K562 (cell line): Measurements from ENCODE around the gene ZFPM1. TPM values are rescaled to one million over a fixed set of nuclear protein-coding genes. Genes with fewer than 3 reads are reported as not detected.

Source experiments
- CBFA2T2 ChIP-seq: fragments of 450-650 bp; conservative IDR thresholded peaks from 2 replicates; pipeline ENCODE4 v1.6.1; 2017; ENCODE audit warnings: mild to moderate bottlenecking
- ELF4 ChIP-seq: fragments of 450-650 bp; formaldehyde crosslinking; IDR thresholded peaks from 2 replicates; pipeline ENCODE4 v1.4.0; 2022; ENCODE audit warnings: missing genetic modification characterization
- GTF2F1 ChIP-seq: IDR thresholded peaks from 2 replicates; pipeline ENCODE4 v1.6.1; 2011; ENCODE audit warnings: low read depth, low read length, improper control_type of control experiment
- HNRNPL ChIP-seq: fragments of 200-400 bp; formaldehyde crosslinking; IDR thresholded peaks from 2 replicates; pipeline ENCODE4 v1.6.1; 2017; ENCODE audit warnings: low read depth, mild to moderate bottlenecking, low read length
- MCM3 ChIP-seq: fragments of 450-650 bp; IDR thresholded peaks from 2 replicates; pipeline ENCODE4 v1.6.1; 2016
- NFXL1 ChIP-seq: fragments of 450-650 bp; formaldehyde crosslinking; IDR thresholded peaks from 2 replicates; pipeline ENCODE4 v1.4.0; 2021; ENCODE audit warnings: mild to moderate bottlenecking
- SMARCA5 ChIP-seq: fragments of 450-650 bp; IDR thresholded peaks from 2 replicates; pipeline ENCODE4 v1.6.1; 2016
- SPI1 ChIP-seq: IDR thresholded peaks from 2 replicates; pipeline ENCODE4 v1.6.1; 2011; ENCODE audit warnings: low read depth, low read length, control low read depth, borderline replicate concordance
- SUPT5H ChIP-seq: fragments of 450-650 bp; IDR thresholded peaks from 2 replicates; pipeline ENCODE4 v1.6.1; 2016
- ZNF212 ChIP-seq: fragments of 450-650 bp; formaldehyde crosslinking; IDR thresholded peaks from 2 replicates; pipeline ENCODE4 v1.4.0; 2020; ENCODE audit warnings: mild to moderate bottlenecking
- ZNF699 ChIP-seq: fragments of 250-450 bp; sonication (Bioruptor Pico); IDR thresholded peaks from 2 replicates; pipeline ENCODE4 v1.8.0; 2021; ENCODE audit warnings: mild to moderate bottlenecking, moderate library complexity; ENCODE audit not compliant: insufficient replicate concordance
- polyA plus RNA-seq, 8 experiments: library from polyadenylated mRNA; depleted of rRNA in 4 of 8; stranded (reverse) in 5 of 8; unstranded in 3 of 8; fragments of >200 nt; fragmentation: Nextera tagmentation in 2 of 8; fragmentation: Illumina TruSeq in 1 of 8; extraction: Ambion mirVana in 2 of 8; extraction: Trizol in 1 of 8; gene quantifications; 2 replicates each; pipeline versions ENCODE4 v1.2.1 to v1.2.3, GENCODE V29; 2011 to 2014; ENCODE audit warnings: inconsistent platforms in 1 of 8, missing spikeins in 1 of 8
- total RNA-seq, 7 experiments: library from RNA; depleted of rRNA in 6 of 7; stranded (reverse); fragments of >200 nt in 6 of 7; fragmentation: Illumina TruSeq in 2 of 7; extraction: Trizol in 2 of 7; gene quantifications; 2 replicates each; pipeline versions ENCODE4 v1.2.1 to v1.2.3, GENCODE V29; 2011 to 2021; ENCODE audit warnings: low replicate concordance in 1 of 7
- TF ChIP-seq, protein P1 (sequence below): fragments of 450-650 bp; IDR thresholded peaks from 2 replicates; pipeline ENCODE4 v1.6.1; 2016; ENCODE audit warnings: missing biosample characterization, missing genetic modification characterization
- TF ChIP-seq, protein P2 (sequence below): sonication (generic); formaldehyde crosslinking; IDR thresholded peaks from 2 replicates; pipeline ENCODE4 v1.8.1; 2023; ENCODE audit warnings: mild to moderate bottlenecking, missing genetic modification reagents
- TF ChIP-seq, protein P3 (sequence below), 2 experiments: IDR thresholded peaks; 2 replicates each; pipeline ENCODE4 v1.6.1; 2011; ENCODE audit warnings: borderline replicate concordance in 1 of 2, control low read depth in 1 of 2, low read depth in 1 of 2, low read length in 1 of 2, mild to moderate bottlenecking in 1 of 2, mixed read lengths in 1 of 2, moderate library complexity in 1 of 2; ENCODE audit not compliant: insufficient read depth in 1 of 2, insufficient read length in 1 of 2, poor library complexity in 1 of 2, severe bottlenecking in 1 of 2; ENCODE audit errors: extremely low read depth in 1 of 2
- TF ChIP-seq, protein P4 (sequence below): sonication (generic); formaldehyde crosslinking; IDR thresholded peaks from 2 replicates; pipeline ENCODE4 v1.9.0; 2022; ENCODE audit warnings: mild to moderate bottlenecking, missing genetic modification reagents
- TF ChIP-seq, protein P5 (sequence below): fragments of 450-650 bp; IDR thresholded peaks from 2 replicates; pipeline ENCODE4 v1.6.1; 2018; ENCODE audit not compliant: partially characterized antibody

Gene ZFPM1
- total and polyA plus RNA-seq, 9 of the 15 experiments (the other 6 are each of a cell fraction or from before 2014, with no cell fraction given) = 0.03 to 35.9 (median 1.4) TPM

DNA sequence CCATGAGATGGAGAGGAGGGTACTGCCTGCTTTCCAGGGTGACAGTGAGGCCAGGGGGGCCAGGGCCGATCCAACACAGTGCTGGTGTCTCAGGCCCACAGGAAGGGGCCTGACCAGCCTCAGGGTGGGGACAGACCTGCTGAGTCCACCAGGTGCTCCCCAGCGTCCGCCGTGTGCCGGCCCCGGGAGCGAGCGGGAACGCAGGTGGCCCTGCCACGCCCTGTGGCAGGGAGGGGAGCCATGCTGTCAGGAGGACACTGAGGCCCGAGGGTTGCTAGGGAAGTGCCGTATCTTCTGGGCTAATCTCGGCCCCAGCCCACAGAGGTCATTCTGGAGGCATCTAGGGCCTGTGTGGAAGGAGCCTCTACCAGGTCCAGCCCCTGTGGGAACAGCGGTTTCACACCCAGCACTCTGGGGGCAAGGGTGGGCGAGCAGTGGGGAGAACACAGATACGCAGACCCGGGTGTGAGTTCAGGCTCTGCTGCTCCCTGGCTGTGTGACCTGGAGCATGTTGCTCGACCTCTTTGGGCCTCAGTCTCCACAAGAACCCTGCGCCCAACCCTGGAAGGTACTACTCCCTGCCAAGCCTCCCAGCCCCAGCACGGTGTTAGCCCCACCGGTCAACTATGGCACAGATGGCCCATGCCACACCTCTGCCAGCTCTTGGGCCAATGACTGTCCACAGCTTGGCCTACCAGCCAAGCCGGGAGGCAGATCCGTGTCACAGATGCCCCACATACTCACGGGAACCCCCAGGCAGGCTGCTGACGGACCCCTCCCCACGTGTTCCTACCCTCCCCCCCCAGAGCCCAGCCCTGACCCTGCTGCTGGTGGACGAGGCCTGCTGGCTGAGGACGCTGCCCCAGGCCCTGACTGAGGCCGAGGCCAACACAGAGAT lies 73.2 kb downstream of the ZFPM1 start (continued):
- TF ChIP-seq, protein P1, sequence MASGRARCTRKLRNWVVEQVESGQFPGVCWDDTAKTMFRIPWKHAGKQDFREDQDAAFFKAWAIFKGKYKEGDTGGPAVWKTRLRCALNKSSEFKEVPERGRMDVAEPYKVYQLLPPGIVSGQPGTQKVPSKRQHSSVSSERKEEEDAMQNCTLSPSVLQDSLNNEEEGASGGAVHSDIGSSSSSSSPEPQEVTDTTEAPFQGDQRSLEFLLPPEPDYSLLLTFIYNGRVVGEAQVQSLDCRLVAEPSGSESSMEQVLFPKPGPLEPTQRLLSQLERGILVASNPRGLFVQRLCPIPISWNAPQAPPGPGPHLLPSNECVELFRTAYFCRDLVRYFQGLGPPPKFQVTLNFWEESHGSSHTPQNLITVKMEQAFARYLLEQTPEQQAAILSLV (tag) = no peak
- TF ChIP-seq SUPT5H (no peak), SMARCA5 (no peak), SPI1 (peak; percentile 99), CBFA2T2 (no peak), ZNF699 (CRISPR knock-in tag) (no peak), GTF2F1 (no peak), NFXL1 (CRISPR knock-in tag) (no peak), MCM3 (no peak), HNRNPL (no peak; the same call in 1 of the 2 replicates), ZNF212 (CRISPR knock-in tag) (no peak), ELF4 (CRISPR knock-in tag) (0 out of 2 replicates have a peak, but pooled peaks have one; percentile 4)
- TF ChIP-seq, protein P2, sequence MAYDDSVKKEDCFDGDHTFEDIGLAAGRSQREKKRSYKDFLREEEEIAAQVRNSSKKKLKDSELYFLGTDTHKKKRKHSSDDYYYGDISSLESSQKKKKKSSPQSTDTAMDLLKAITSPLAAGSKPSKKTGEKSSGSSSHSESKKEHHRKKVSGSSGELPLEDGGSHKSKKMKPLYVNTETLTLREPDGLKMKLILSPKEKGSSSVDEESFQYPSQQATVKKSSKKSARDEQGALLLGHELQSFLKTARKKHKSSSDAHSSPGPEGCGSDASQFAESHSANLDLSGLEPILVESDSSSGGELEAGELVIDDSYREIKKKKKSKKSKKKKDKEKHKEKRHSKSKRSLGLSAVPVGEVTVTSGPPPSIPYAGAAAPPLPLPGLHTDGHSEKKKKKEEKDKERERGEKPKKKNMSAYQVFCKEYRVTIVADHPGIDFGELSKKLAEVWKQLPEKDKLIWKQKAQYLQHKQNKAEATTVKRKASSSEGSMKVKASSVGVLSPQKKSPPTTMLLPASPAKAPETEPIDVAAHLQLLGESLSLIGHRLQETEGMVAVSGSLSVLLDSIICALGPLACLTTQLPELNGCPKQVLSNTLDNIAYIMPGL (CRISPR knock-in tag) = no peak
- TF ChIP-seq, protein P3, sequence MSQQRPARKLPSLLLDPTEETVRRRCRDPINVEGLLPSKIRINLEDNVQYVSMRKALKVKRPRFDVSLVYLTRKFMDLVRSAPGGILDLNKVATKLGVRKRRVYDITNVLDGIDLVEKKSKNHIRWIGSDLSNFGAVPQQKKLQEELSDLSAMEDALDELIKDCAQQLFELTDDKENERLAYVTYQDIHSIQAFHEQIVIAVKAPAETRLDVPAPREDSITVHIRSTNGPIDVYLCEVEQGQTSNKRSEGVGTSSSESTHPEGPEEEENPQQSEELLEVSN (IDR thresholded peaks at IDR 0.05; ENCODE audit: borderline replicate concordance in 1 of 2, extremely low read depth in 1 of 2, insufficient read depth in 1 of 2, insufficient read length in 1 of 2, low read depth in 1 of 2, low read length in 1 of 2, poor library complexity in 1 of 2, severe bottlenecking in 1 of 2) = peak; percentile 57 to 84
- TF ChIP-seq, protein P4, sequence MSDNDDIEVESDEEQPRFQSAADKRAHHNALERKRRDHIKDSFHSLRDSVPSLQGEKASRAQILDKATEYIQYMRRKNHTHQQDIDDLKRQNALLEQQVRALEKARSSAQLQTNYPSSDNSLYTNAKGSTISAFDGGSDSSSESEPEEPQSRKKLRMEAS (CRISPR knock-in tag) = peak; percentile 84
- TF ChIP-seq, protein P5, sequence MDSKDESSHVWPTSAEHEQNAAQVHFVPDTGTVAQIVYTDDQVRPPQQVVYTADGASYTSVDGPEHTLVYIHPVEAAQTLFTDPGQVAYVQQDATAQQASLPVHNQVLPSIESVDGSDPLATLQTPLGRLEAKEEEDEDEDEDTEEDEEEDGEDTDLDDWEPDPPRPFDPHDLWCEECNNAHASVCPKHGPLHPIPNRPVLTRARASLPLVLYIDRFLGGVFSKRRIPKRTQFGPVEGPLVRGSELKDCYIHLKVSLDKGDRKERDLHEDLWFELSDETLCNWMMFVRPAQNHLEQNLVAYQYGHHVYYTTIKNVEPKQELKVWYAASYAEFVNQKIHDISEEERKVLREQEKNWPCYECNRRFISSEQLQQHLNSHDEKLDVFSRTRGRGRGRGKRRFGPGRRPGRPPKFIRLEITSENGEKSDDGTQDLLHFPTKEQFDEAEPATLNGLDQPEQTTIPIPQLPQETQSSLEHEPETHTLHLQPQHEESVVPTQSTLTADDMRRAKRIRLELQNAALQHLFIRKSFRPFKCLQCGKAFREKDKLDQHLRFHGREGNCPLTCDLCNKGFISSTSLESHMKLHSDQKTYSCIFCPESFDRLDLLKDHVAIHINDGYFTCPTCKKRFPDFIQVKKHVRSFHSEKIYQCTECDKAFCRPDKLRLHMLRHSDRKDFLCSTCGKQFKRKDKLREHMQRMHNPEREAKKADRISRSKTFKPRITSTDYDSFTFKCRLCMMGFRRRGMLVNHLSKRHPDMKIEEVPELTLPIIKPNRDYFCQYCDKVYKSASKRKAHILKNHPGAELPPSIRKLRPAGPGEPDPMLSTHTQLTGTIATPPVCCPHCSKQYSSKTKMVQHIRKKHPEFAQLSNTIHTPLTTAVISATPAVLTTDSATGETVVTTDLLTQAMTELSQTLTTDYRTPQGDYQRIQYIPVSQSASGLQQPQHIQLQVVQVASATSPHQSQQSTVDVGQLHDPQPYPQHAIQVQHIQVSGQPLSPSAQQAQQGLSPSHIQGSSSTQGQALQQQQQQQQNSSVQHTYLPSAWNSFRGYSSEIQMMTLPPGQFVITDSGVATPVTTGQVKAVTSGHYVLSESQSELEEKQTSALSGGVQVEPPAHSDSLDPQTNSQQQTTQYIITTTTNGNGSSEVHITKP = no peak
